HepG2 (cell line): ENCODE data around the gene WNT5B. TPM values are rescaled to one million over a fixed set of nuclear protein-coding genes. Genes with fewer than 3 reads are reported as not detected.

Source experiments
- ATF7-NPFF ChIP-seq: sonication (generic); formaldehyde crosslinking; IDR thresholded peaks from 2 replicates; pipeline ENCODE4 v1.8.1; 2023; ENCODE audit warnings: mild to moderate bottlenecking, low read depth, missing genetic modification reagents, moderate library complexity
- GABPB1 ChIP-seq: IDR thresholded peaks from 2 replicates; pipeline ENCODE4 v1.6.1; 2016; ENCODE audit warnings: mild to moderate bottlenecking, missing genetic modification reagents, moderate library complexity, missing compliant biosample characterization
- MAZ ChIP-seq, 2 experiments: sonication (generic) in 1 of 2; formaldehyde crosslinking in 1 of 2; IDR thresholded peaks; 2 replicates each; pipeline versions ENCODE4 v1.5.0 to v1.6.1; 2012 to 2020; ENCODE audit warnings: low read depth in 2 of 2, mild to moderate bottlenecking in 2 of 2, borderline replicate concordance in 1 of 2, improper control_type of control experiment in 1 of 2, low read length in 1 of 2, missing genetic modification reagents in 1 of 2, moderate library complexity in 1 of 2
- MIER3 ChIP-seq: IDR thresholded peaks from 2 replicates; pipeline ENCODE4 v1.6.1; 2016; ENCODE audit warnings: missing compliant biosample characterization, borderline replicate concordance
- NCOA1 ChIP-seq: sonication (generic); formaldehyde crosslinking; IDR thresholded peaks from 2 replicates; pipeline ENCODE4 v1.9.0; 2021; ENCODE audit warnings: missing genetic modification reagents
- NONO ChIP-seq, 2 experiments: fragments of 450-650 bp in 1 of 2; sonication (generic) in 1 of 2; formaldehyde crosslinking in 1 of 2; IDR thresholded peaks in 1 of 2; conservative IDR thresholded peaks in 1 of 2; 2 replicates each; pipeline versions ENCODE4 v1.6.1 to v1.8.0; 2017 to 2022; ENCODE audit warnings: mild to moderate bottlenecking in 1 of 2, missing genetic modification reagents in 1 of 2, moderate library complexity in 1 of 2
- RELA ChIP-seq: sonication (generic); formaldehyde crosslinking; IDR thresholded peaks from 2 replicates; pipeline ENCODE4 v1.4.0; 2020; ENCODE audit warnings: missing genetic modification reagents
- SRSF4 ChIP-seq: fragments of 200-400 bp; formaldehyde crosslinking; IDR thresholded peaks from one replicate; pipeline ENCODE4 v1.6.1; 2018; ENCODE audit warnings: mild to moderate bottlenecking, low read depth, low read length, moderate library complexity; ENCODE audit not compliant: poor library complexity, severe bottlenecking
- SRSF9 ChIP-seq: fragments of 200-400 bp; formaldehyde crosslinking; IDR thresholded peaks from 2 replicates; pipeline ENCODE4 v1.6.1; 2018; ENCODE audit warnings: borderline replicate concordance, mild to moderate bottlenecking, low read depth, low read length; ENCODE audit not compliant: insufficient read depth, poor library complexity, severe bottlenecking
- ZNF232 ChIP-seq: sonication (generic); formaldehyde crosslinking; IDR thresholded peaks from 2 replicates; pipeline ENCODE4 v1.4.0; 2020; ENCODE audit warnings: missing genetic modification reagents, borderline replicate concordance
- ZNF274 ChIP-seq: sonication (generic); formaldehyde crosslinking; IDR thresholded peaks from 2 replicates; pipeline ENCODE4 v1.5.1; 2020; ENCODE audit warnings: mild to moderate bottlenecking, missing genetic modification reagents
- ZSCAN21 ChIP-seq: sonication (generic); formaldehyde crosslinking; IDR thresholded peaks from 2 replicates; pipeline ENCODE4 v1.8.0; 2022; ENCODE audit warnings: mild to moderate bottlenecking, missing genetic modification reagents, moderate library complexity, borderline replicate concordance
- polyA plus RNA-seq, 8 experiments: library from polyadenylated mRNA; depleted of rRNA in 3 of 8; stranded (reverse) in 7 of 8; unstranded in 1 of 8; fragments of >200 nt; fragmentation: Illumina TruSeq in 4 of 8; extraction: Trizol in 4 of 8; gene quantifications; 2 replicates each; pipeline versions ENCODE4 v1.2.1 to v1.2.3, GENCODE V29; 2011 to 2016; ENCODE audit warnings: low read depth in 4 of 8, missing spikeins in 1 of 8, mixed read lengths in 1 of 8; ENCODE audit not compliant: insufficient read depth in 1 of 8
- total RNA-seq, 5 experiments: library from RNA; depleted of rRNA; stranded (reverse); fragments of >200 nt; fragmentation: Illumina TruSeq; extraction: Trizol; gene quantifications; 2 replicates each; pipeline ENCODE4 v1.2.3, GENCODE V29; 2016; ENCODE audit warnings: low read depth in 1 of 5
- TF ChIP-seq, protein P1 (sequence below): sonication (generic); formaldehyde crosslinking; IDR thresholded peaks from 2 replicates; pipeline ENCODE4 v1.4.0; 2020; ENCODE audit warnings: missing genetic modification reagents
- TF ChIP-seq, protein P2 (sequence below): sonication (generic); formaldehyde crosslinking; IDR thresholded peaks from 2 replicates; pipeline ENCODE4 v1.4.0; 2020; ENCODE audit warnings: missing genetic modification reagents
- TF ChIP-seq, protein P3 (sequence below): sonication (generic); formaldehyde crosslinking; IDR thresholded peaks from 2 replicates; pipeline ENCODE4 v1.5.0; 2020; ENCODE audit warnings: mild to moderate bottlenecking, missing genetic modification reagents, borderline replicate concordance

WNT5B gene
- total and polyA plus RNA-seq, 2 of the 13 experiments (the other 11 are each of a cell fraction or from before 2014, with no cell fraction given): 0.04 TPM; not detected in 1

DNA sequence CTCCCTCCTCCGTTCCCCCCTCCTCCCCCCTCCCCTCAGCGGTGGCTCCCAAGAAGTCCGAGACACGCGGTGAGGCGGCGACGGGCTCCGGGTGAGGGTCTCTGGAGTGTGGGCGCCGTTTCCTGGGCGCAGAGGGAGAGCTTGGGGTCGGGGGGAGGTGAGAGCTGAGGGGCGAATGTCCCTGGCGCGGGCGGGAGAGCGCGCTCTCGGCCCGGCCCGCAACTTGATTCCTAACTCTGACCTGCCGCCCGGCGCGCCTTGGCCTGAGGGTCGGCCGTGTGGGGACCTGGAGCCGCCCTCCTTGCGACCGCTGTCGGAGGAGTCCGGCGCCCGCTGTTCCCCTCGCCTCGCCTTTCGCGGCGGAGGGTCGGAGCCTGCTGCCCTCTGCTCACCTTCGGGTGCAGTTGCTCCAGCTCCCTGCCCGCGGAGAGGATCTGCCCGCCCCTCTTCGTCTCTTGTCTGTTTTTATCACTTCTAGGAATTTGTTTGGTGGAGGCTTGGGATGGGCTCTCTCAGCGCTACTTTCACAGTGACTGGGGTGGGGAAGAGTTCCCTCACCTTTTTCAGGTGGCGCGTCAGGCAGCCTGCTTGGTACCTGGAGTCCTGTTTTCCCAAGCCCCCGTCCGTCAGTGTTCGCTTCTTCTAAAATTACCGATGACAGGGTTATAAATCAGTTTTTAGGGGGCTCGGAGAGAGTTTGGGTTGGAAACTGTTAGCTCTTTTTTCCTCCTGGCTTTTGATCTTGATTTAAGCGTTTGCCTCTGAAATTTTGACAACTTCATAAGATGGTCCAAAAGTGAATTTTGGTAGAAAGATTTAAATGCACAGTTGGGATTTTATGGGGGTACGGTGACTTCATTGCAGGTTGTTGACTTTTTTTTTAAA is 62.3 kb downstream of the WNT5B start (continued):
- TF ChIP-seq, protein P1, sequence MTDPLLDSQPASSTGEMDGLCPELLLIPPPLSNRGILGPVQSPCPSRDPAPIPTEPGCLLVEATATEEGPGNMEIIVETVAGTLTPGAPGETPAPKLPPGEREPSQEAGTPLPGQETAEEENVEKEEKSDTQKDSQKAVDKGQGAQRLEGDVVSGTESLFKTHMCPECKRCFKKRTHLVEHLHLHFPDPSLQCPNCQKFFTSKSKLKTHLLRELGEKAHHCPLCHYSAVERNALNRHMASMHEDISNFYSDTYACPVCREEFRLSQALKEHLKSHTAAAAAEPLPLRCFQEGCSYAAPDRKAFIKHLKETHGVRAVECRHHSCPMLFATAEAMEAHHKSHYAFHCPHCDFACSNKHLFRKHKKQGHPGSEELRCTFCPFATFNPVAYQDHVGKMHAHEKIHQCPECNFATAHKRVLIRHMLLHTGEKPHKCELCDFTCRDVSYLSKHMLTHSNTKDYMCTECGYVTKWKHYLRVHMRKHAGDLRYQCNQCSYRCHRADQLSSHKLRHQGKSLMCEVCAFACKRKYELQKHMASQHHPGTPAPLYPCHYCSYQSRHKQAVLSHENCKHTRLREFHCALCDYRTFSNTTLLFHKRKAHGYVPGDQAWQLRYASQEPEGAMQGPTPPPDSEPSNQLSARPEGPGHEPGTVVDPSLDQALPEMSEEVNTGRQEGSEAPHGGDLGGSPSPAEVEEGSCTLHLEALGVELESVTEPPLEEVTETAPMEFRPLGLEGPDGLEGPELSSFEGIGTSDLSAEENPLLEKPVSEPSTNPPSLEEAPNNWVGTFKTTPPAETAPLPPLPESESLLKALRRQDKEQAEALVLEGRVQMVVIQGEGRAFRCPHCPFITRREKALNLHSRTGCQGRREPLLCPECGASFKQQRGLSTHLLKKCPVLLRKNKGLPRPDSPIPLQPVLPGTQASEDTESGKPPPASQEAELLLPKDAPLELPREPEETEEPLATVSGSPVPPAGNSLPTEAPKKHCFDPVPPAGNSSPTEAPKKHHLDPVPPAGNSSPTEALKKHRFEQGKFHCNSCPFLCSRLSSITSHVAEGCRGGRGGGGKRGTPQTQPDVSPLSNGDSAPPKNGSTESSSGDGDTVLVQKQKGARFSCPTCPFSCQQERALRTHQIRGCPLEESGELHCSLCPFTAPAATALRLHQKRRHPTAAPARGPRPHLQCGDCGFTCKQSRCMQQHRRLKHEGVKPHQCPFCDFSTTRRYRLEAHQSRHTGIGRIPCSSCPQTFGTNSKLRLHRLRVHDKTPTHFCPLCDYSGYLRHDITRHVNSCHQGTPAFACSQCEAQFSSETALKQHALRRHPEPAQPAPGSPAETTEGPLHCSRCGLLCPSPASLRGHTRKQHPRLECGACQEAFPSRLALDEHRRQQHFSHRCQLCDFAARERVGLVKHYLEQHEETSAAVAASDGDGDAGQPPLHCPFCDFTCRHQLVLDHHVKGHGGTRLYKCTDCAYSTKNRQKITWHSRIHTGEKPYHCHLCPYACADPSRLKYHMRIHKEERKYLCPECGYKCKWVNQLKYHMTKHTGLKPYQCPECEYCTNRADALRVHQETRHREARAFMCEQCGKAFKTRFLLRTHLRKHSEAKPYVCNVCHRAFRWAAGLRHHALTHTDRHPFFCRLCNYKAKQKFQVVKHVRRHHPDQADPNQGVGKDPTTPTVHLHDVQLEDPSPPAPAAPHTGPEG (CRISPR knock-in tag): peak; percentile 5; the same call in 1 of the 2 replicates
- TF ChIP-seq, protein P2, sequence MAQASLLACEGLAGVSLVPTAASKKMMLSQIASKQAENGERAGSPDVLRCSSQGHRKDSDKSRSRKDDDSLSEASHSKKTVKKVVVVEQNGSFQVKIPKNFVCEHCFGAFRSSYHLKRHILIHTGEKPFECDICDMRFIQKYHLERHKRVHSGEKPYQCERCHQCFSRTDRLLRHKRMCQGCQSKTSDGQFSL (CRISPR knock-in tag): no peak
- no peak for TF ChIP-seq SRSF4
- TF ChIP-seq ATF7-NPFF (CRISPR knock-in tag): peak; percentile 77; the same call in 1 of the 2 replicates
- TF ChIP-seq, protein P3, sequence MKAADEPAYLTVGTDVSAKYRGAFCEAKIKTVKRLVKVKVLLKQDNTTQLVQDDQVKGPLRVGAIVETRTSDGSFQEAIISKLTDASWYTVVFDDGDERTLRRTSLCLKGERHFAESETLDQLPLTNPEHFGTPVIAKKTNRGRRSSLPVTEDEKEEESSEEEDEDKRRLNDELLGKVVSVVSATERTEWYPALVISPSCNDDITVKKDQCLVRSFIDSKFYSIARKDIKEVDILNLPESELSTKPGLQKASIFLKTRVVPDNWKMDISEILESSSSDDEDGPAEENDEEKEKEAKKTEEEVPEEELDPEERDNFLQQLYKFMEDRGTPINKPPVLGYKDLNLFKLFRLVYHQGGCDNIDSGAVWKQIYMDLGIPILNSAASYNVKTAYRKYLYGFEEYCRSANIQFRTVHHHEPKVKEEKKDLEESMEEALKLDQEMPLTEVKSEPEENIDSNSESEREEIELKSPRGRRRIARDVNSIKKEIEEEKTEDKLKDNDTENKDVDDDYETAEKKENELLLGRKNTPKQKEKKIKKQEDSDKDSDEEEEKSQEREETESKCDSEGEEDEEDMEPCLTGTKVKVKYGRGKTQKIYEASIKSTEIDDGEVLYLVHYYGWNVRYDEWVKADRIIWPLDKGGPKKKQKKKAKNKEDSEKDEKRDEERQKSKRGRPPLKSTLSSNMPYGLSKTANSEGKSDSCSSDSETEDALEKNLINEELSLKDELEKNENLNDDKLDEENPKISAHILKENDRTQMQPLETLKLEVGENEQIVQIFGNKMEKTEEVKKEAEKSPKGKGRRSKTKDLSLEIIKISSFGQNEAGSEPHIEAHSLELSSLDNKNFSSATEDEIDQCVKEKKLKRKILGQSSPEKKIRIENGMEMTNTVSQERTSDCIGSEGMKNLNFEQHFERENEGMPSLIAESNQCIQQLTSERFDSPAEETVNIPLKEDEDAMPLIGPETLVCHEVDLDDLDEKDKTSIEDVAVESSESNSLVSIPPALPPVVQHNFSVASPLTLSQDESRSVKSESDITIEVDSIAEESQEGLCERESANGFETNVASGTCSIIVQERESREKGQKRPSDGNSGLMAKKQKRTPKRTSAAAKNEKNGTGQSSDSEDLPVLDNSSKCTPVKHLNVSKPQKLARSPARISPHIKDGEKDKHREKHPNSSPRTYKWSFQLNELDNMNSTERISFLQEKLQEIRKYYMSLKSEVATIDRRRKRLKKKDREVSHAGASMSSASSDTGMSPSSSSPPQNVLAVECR: peak; percentile 68
- no peak for TF ChIP-seq NCOA1 (CRISPR knock-in tag)
- TF ChIP-seq GABPB1 (CRISPR knock-in tag): peak; percentile 39; the same call in 1 of the 2 replicates
- no peak for TF ChIP-seq ZNF274 (CRISPR knock-in tag)
- TF ChIP-seq NONO (IDR thresholded peaks at IDR 0.05): no peak
- peak; percentile 19; the same call in 1 of the 2 replicates for TF ChIP-seq NONO (CRISPR knock-in tag; conservative IDR thresholded peaks at IDR 0.05)
- TF ChIP-seq ZSCAN21 (CRISPR knock-in tag): 0 out of 2 replicates have a peak, but pooled peaks have one; percentile 62
- TF ChIP-seq MAZ (IDR thresholded peaks at IDR 0.05; ENCODE audit: borderline replicate concordance, low read depth, low read length): no peak; the same call in 1 of the 2 replicates
- peak; percentile 6; the same call in 1 of the 2 replicates for TF ChIP-seq MAZ (CRISPR knock-in tag; IDR thresholded peaks at IDR 0.05; ENCODE audit: low read depth)
- peak; percentile 4; the same call in 1 of the 2 replicates for TF ChIP-seq MIER3 (CRISPR knock-in tag)
- peak; percentile 0; the same call in 1 of the 2 replicates for TF ChIP-seq RELA (CRISPR knock-in tag)
- no peak for TF ChIP-seq SRSF9
- TF ChIP-seq ZNF232 (CRISPR knock-in tag): 0 out of 2 replicates have a peak, but pooled peaks have one; percentile 38
